G401 (cell line): Measurements from ENCODE around the gene SUSD4. TPM values are rescaled to one million over a fixed set of nuclear protein-coding genes. Genes with fewer than 3 reads are reported as not detected.

Experiments used
- DNase-seq: peaks from one replicate; pipeline ENCODE4 v3.0.0-alpha.2; 2015; ENCODE audit warnings: low spot score
- in situ Hi-C: cut with HindIII; loops from 2 replicates; pipeline ENCODE4 v1.10.0; 2016; ENCODE audit warnings: low sequenced_read_pairs, mixed read lengths
- total RNA-seq: library from RNA; depleted of rRNA; stranded (reverse); fragments of >200 nt; shearing (Covaris generic); gene quantifications from 2 replicates; pipeline ENCODE4 v1.2.3, GENCODE V29; 2014

Gene SUSD4
- total RNA-seq, 1 experiment from 2014 or later = not detected

DNA sequence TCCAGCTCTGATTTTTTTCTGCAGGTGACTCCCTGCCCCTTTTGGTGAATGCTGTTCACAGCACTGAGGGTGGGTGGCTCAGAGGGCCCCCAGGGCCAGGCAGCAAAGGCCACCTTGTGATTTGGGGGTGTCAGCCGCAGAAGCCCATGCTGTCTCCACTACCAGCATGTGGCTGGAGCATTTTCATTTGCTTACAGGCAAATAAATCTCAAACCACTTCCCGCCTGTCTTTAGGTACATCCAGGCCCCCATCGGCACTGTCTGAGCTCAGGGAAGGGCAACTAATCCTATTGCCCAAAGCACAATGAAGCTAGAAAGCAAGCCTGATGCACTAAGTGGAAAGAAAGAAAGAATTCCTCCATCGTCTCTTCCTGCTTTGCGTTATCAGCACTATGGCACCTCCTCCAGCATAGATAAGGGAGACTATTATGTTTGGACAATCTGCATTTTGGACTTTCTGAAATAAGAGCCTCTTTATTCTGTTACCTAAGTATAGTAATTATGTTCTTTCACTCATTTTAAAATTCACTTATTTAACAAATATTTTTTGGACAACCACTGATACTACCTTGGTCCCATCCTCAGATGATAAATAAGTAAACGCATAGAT, 120.4 kb downstream of the SUSD4 start:
- no peak for DNase-seq
- in situ Hi-C loops = no loop called here

DNA sequence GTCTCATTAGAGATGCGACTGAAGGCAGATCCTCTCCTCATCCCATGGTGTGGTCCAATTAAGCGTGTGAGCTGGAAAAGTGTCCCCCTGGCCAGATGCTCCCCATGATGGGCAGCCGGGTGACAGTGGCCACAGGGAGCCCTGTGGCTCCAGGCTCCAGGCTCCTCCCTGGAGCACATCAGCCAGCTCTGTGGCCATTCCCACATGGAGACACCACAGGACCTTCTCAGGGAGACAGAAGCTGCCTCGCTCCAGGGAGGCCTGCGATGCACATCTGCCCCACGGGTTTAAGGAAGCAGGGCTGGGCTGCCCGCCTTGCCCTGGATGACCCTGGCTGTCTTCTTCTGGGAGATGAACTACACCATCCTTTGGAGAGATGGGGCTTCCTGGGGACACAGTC, 121.0 kb downstream of the SUSD4 start:
- in situ Hi-C loops = no loop called here
- no peak for DNase-seq

DNA sequence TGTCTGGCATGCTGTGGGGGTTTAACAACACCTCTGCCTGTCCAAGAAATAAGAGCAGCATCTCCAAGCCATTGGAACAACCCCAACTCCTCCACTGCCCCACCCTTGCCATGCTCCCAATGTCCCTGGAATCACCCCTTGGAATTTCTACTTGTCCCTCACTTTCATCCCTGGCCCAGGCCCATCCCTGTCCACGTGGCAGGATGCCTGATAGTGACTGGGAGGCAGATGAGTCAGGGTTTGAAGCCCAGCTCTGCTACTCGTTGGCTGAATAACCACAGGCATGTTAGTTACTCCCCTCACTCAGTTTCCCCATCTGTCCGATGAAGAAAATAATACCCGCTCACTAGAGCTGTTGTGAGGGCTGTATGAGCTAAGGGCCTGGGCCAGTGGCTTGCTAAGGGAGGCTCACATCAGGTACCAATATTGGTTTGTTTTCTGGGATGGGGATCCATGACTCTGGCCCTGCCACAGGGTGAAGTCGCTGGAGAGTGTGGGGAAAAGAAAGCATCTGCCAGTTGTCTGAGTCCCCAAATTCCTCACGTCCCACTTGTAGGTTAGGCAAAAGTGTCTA, 121.5 kb downstream of the SUSD4 start:
- DNase-seq = no peak

DNA sequence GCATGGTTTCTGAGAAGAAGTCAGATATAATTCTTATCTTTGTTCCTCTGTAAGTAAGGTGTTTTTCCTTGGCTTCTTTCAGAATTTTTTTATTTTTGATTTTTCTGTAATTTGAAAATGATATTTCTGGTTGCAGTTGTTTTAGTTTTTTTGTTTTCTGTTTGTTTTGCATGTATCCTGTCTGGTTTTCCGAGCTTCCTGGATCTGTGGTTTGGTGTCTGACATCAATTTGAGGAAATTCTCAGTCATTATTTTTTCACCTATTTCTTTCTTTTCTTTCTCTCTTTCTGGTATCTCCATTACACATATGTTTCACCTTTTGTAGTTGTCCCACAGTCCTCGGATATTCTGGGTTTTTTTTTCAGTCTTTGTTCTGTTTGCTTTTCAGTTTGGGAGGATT, 123.9 kb downstream of the SUSD4 start:
- in situ Hi-C loops = no loop called here
- DNase-seq = no peak

More for the DNA sequence above, 121.5 kb downstream of the SUSD4 start:
- in situ Hi-C loops = no loop called here

DNA sequence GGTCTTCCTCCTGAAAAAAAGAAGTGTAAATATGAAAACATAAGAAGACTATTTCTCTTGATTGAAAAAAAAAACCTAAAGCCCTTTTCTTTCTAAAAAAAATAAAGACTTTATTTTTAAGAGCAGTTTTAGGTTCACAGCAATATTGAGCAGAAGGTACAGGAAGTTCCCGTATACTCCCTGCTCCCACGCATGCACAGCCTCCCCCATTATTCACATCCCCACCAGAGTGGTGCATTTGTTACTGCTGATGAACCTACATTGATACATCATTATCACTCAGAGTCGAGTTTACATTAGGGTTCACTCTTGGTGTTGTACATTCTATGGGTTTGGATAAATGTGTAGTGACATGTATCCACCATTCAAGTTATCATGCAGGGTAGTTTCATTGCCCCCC, 128.9 kb downstream of the SUSD4 start:
- in situ Hi-C loops = no loop called here
- DNase-seq = no peak

- in situ Hi-C loops = no loop called here
- DNase-seq = no peak
Observed at GRCh38 chr1:223234534-223234933, 129.4 kb downstream of the SUSD4 start.

GRCh38 chr1:223234170-223234514, 129.8 kb downstream of the SUSD4 start:
- no peak for DNase-seq
- in situ Hi-C loops = no loop called here

GRCh38 chr1:223233410-223234169, 130.4 kb downstream of the SUSD4 start:
- in situ Hi-C loops = no loop called here
- DNase-seq = no peak

GRCh38 chr1:223233019-223233409, 131.0 kb downstream of the SUSD4 start:
- no peak for DNase-seq
- in situ Hi-C loops = no loop called here

DNA sequence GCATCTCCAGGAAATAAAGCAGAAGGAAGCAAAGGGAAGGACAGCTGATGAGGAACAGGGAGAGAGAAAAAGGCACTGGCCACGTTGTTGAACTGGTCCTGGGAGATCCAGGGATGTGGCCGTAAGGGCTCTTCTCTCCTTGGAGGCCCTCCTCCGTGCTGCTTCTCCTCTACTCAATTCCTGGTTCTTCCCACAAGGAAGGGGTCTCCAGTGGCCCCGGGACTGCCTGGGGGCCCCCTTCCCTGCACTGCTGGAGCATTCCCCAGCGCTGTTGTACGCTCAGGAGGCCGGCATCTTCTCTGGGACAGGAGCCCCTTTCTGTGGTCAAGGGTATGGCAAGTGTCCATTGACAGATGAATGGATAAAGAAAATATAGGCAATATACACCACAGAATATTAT, 132.4 kb downstream of the SUSD4 start:
- DNase-seq = no peak
- in situ Hi-C loops = no loop called here

DNA sequence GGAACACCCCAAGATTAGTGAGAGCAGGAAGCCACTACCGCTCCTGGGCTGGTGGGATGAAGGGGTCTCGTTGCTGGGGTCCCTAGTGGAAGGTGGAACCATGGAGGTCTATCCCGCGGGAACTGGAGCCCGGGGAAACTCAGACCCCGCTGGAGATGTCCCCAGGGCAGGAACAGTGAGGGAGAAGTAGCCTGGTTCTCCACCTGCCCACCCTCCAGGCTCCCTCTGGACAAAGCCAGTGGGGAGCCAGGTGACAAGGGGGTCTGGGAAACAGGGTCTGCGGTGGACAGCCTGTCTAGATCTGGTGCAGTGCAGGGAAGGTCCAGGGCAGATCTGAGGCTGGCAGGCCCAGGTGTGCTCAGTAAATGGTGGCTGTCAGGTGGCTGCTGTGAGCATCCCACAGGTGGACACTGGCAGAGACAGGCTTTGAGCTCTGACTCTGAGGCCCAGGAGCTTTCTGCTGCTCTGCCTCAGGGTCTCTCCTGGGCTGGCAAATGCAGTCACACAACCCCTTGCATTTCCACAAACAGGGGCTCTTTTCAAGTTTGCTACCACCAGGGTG, 132.9 kb downstream of the SUSD4 start:
- in situ Hi-C loops = no loop called here

DNA sequence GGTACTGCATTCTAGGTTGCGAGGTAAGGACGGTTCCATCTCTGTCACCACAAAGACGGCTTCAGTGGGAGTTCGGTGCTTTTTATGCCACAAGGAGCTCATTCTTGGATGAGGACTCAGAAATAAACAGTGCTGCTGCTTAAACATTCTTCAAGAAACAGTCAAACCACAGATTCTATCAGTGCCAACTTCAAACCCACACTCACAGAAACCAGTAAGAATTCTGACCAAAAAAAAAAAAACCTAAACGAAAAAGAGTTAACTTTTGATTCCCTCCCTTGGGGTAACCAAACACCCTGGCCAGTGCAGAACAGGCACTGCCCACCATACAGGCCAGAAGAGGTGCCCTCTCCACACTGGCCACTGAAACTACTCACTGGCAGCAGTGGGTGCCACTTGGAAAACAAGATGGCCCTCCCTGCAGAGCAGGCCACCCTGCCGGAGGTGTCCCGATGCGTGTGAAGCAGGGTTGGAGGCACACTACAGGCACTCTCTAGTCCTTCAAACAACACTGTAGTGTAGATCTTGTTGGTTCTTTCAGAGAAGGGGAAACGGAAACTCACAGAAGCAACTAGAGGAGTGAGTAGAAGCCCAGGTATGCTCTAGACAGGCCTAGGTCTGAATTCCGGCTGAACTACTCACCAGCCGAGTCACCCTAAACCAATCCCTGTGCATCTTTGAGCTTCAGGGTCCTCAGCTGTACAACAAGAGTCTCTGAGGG, 133.7 kb downstream of the SUSD4 start:
- in situ Hi-C loops = no loop called here
- no peak for DNase-seq

More for the DNA sequence above, 132.9 kb downstream of the SUSD4 start:
- DNase-seq = no peak

DNA sequence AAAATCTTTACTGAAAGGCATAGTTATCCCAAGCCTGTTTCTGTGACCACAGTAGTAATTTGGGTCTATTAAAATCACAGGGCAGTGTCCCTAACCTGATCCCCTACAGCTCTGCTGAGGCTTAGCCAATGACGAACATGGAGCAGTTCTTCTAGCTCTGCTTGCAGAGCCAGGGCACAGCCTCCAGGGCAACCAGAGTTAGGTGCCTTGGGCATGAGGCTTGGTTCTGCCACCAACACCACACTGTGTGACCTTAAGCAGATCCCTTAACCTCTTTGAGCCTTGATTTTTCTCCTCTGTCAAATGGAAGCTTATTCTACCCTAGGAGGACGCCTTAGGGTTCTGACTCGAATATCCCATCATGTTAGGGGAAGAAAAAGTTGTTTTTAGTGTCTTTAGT, 134.2 kb downstream of the SUSD4 start:
- DNase-seq = no peak
- in situ Hi-C loops = no loop called here

GRCh38 chr1:223228931-223229528, 134.9 kb downstream of the SUSD4 start:
- in situ Hi-C loops = no loop called here
- DNase-seq = no peak

DNA sequence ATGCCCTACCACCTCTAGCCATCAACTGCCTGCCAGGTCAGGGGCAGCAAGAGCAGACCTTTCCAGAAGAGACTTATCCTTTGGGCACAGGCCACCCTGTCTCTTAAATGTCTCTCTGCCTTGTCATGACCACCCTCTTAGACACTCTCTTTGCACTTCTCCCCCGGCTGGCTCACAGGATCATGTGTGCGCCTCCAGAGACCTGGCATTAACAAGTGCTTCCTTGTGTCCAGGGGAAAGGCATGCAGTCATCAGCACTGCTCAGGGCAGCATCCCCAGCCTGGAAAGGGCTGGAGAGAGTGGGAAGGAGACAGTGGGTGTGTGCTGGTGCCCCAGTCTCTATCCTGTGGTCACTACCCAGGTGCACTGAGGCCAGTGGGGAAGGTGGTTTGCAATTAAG, 135.8 kb downstream of the SUSD4 start:
- no peak for DNase-seq
- in situ Hi-C loops = no loop called here

DNA sequence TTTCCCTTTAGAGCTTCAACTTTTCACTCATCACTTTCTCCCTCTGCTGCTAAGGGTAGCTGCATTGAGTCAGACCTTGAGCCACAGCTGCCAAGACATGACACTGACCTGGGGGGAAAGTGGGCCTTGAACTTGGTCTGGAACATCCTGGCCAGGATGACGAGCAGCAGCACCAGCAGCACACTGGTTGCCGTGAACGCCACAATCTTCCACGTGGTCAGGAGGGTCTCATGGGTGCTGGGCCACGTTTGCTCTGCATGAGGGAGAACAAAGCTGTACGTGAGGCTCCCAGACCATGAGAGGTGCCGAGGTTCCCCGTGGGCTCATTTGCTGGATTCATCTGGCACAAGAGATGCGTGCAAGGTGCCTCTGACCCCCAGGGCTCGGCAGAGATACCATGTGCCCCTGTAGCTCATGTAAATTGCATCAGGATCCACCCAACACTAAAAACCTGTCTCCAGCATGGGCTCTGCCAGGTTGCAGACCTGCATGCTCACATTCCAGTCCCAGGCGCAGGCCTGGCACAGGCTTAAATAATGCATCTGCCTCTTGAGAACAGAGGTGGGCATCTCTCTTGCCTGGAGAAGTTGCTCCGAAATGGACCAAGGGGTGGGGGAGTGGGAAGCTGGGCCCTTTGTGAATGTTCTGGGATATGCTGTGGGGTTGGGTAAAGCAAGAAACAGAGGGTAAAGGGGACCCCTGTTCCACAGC, 136.3 kb downstream of the SUSD4 start:
- no peak for DNase-seq
- in situ Hi-C loops = no loop called here

- in situ Hi-C loops = no loop called here
- DNase-seq = no peak
Observed at GRCh38 chr1:223227031-223227430, 136.9 kb downstream of the SUSD4 start.

- in situ Hi-C loops = no loop called here
- DNase-seq = no peak
Observed at GRCh38 chr1:223226271-223226670, 137.7 kb downstream of the SUSD4 start.

GRCh38 chr1:223225481-223225880, 138.5 kb downstream of the SUSD4 start:
- in situ Hi-C loops = no loop called here
- DNase-seq = no peak
